NCI-H524 (cell line): Measurements from ENCODE around the gene PRKCQ.
"Not testable (repeated sequence)": the region's sequence is repeated elsewhere in the genome, so short reads cannot be mapped to it uniquely, and the experiment has no call there.

Experiments
- DNase-seq, 2 experiments: peaks; one replicate each; lab custom pipeline; 2025; lab: John Stamatoyannopoulos, UW

Gene PRKCQ

GRCh38 chr10:6383096-6383812 lies 196.8 kb downstream of the PRKCQ start:
- DNase-seq = no peak

GRCh38 chr10:6382081-6382480 lies 198.0 kb downstream of the PRKCQ start:
- DNase-seq = no peak

- DNase-seq = not testable (repeated sequence)
These were observed 199.6 kb downstream of the PRKCQ start for GRCh38 chr10:6380478-6380877.

DNA sequence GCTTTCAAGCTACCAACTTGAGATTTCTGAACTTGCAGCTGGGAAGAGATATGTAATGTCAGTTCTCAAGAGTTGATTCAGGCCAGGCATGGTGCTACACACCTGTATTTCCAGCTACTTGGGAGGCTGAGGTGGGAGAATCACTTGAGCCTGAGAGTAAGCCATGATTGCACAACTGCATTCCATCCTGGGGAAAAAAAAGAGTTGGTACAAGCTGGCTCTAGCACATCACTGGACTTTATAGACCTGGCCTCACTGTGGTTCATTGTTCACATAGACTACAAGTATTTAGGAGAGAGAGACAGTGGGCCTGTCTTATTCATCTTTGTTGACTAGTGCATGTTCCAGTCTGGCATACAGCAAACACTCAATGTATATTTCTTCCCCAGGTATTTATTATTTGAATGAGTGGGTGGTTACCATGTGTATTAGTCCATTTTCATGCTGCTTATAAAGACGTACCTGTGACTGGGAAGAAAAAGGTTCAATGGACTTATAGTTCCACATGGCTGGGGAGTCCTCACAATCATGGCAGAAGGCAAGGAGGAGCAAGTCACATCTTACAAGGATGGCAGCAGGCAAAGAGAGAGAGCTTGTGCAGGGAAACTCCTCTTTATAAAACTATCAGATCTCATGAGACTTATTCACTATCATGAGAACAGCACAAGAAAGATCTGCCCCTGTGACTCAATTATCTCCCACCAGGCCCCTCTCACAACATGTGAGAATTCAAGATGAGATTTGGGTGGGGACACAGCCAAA lies 200.9 kb downstream of the PRKCQ start:
- DNase-seq = no peak
